Ishikawa (cell line): ENCODE results near the gene PGBD4.

Experiments
- EP300 ChIP-seq: IDR thresholded peaks from 2 replicates; pipeline ENCODE4 v1.6.1; 2012; ENCODE audit warnings: borderline replicate concordance
- FOXM1 ChIP-seq: IDR thresholded peaks from 2 replicates; pipeline ENCODE4 v1.6.1; 2012; ENCODE audit warnings: low read depth, borderline replicate concordance
- NFIC ChIP-seq: IDR thresholded peaks from 2 replicates; pipeline ENCODE4 v1.6.1; 2012
- RAD21 ChIP-seq: IDR thresholded peaks from 2 replicates; pipeline ENCODE4 v1.6.1; 2012; ENCODE audit warnings: low read depth
- TAF1 ChIP-seq: IDR thresholded peaks from 2 replicates; pipeline ENCODE4 v1.6.1; 2012; ENCODE audit warnings: low read depth, mild to moderate bottlenecking
- TCF12 ChIP-seq: IDR thresholded peaks from 2 replicates; pipeline ENCODE4 v1.6.1; 2012; ENCODE audit warnings: low read depth
- TEAD4 ChIP-seq: IDR thresholded peaks from 2 replicates; pipeline ENCODE4 v1.6.1; 2012
- TF ChIP-seq, protein P1 (sequence below): IDR thresholded peaks from 2 replicates; pipeline ENCODE4 v1.6.1; 2012; ENCODE audit warnings: low read depth, mild to moderate bottlenecking
- TF ChIP-seq, protein P2 (sequence below): IDR thresholded peaks from 2 replicates; pipeline ENCODE4 v1.6.1; 2012

DNA sequence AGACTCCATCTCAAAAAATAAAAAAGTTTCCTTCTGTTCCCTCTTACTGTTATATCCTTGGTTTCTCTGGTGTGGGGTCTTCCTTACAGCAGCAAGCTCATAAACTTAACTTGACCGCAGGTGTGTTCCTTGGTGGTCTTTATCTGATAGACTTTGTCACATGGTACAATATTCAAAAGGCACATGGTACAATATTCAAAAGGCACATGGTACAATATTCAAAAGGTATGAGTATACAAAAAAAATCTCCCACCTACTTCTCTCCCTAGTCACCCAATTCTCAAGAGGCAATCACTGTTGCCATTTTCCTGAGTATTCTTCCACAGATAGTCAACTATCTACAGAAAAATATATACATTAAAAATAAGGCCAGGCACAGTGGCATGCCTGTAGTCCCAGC, 4.5 kb downstream of the PGBD4 start:
- TF ChIP-seq FOXM1 (no peak), EP300 (no peak), TCF12 (no peak), TAF1 (no peak), TEAD4 (no peak), RAD21 (no peak), NFIC (no peak)
- TF ChIP-seq, protein P1, sequence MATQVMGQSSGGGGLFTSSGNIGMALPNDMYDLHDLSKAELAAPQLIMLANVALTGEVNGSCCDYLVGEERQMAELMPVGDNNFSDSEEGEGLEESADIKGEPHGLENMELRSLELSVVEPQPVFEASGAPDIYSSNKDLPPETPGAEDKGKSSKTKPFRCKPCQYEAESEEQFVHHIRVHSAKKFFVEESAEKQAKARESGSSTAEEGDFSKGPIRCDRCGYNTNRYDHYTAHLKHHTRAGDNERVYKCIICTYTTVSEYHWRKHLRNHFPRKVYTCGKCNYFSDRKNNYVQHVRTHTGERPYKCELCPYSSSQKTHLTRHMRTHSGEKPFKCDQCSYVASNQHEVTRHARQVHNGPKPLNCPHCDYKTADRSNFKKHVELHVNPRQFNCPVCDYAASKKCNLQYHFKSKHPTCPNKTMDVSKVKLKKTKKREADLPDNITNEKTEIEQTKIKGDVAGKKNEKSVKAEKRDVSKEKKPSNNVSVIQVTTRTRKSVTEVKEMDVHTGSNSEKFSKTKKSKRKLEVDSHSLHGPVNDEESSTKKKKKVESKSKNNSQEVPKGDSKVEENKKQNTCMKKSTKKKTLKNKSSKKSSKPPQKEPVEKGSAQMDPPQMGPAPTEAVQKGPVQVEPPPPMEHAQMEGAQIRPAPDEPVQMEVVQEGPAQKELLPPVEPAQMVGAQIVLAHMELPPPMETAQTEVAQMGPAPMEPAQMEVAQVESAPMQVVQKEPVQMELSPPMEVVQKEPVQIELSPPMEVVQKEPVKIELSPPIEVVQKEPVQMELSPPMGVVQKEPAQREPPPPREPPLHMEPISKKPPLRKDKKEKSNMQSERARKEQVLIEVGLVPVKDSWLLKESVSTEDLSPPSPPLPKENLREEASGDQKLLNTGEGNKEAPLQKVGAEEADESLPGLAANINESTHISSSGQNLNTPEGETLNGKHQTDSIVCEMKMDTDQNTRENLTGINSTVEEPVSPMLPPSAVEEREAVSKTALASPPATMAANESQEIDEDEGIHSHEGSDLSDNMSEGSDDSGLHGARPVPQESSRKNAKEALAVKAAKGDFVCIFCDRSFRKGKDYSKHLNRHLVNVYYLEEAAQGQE = no peak
- TF ChIP-seq, protein P2, sequence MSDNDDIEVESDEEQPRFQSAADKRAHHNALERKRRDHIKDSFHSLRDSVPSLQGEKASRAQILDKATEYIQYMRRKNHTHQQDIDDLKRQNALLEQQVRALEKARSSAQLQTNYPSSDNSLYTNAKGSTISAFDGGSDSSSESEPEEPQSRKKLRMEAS = no peak
